Prostate gland (tissue), 2 donors: ENCODE data around the gene PPP4R3A. TPM values are rescaled to one million over a fixed set of nuclear protein-coding genes. Genes with fewer than 3 reads are reported as not detected.

Experiments
- DNase-seq: peaks from one replicate; pipeline ENCODE4 v3.0.0-alpha.2; 2019; ENCODE audit warnings: low spot score
- H3K27ac ChIP-seq, 2 donors: fragments of 200-600 bp; sonication (generic); 2 replicates each; pipeline ENCODE4 v1.5.1; 2017 to 2019
- H3K27me3 ChIP-seq: fragments of 200-600 bp; sonication (generic); replicated peaks from 2 replicates; pipeline ENCODE4 v1.5.1; 2019; ENCODE audit not compliant: insufficient read depth
- H3K36me3 ChIP-seq, 2 donors: fragments of 200-600 bp; sonication (generic); 1 replicate in 1 of 2; 2 replicates in 1 of 2; pipeline versions ENCODE4 v1.5.1 to v1.8.1; 2017 to 2019
- H3K4me1 ChIP-seq: fragments of 200-600 bp; sonication (generic); replicated peaks from 2 replicates; pipeline ENCODE4 v1.5.1; 2019
- H3K4me3 ChIP-seq, 2 donors: fragments of 200-600 bp; sonication (generic); 2 replicates each; pipeline ENCODE4 v1.5.1; 2017 to 2019
- H3K9me3 ChIP-seq: fragments of 200-600 bp; sonication (generic); 2 replicates; pipeline ENCODE4 v1.5.1; 2017
- CTCF ChIP-seq, 4 experiments: fragments of 200-600 bp in 2 of 4; fragments of 450-650 bp in 2 of 4; sonication (generic) in 2 of 4; IDR thresholded peaks; 1 replicate in 3 of 4; 2 replicates in 1 of 4; pipeline ENCODE4 v1.5.1; 2016 to 2019; ENCODE audit warnings: antibody characterized with exemption in 4 of 4, mild to moderate bottlenecking in 2 of 4, moderate library complexity in 2 of 4
- POLR2A ChIP-seq: fragments of 450-650 bp; IDR thresholded peaks from one replicate; pipeline ENCODE4 v1.6.1; 2016; ENCODE audit warnings: antibody characterized with exemption, mild to moderate bottlenecking
- POLR2AphosphoS5 ChIP-seq: sonication (generic); formaldehyde crosslinking; IDR thresholded peaks from one replicate; pipeline ENCODE4 v1.6.1; 2017; ENCODE audit warnings: antibody characterized with exemption
- WGBS: methylation state at CpG from one replicate; pipeline ENCODE4 v1.1.5; 2018; 5-methylcytosine and 5-hydroxymethylcytosine counted together
- intact Hi-C: fragments of 100-400 bp; cut with DNase I; formaldehyde crosslinking; loops from one replicate; pipeline ENCODE4 v1.14.2; 2022
- total RNA-seq, 2 donors: library from RNA; depleted of rRNA; stranded (reverse); fragments of >200 nt; gene quantifications; one replicate each; pipeline ENCODE4 v1.1.0, GENCODE V29; 2016

Gene PPP4R3A
- total RNA-seq, 2 donors from 2014 or later: 63.4 to 97.2 TPM

GRCh38 chr14:91415794-91416743, 94.0 kb downstream of the PPP4R3A start:
- peaks cover 7% of the 10 kb centered on the region for H3K4me1 ChIP-seq
- TF ChIP-seq CTCF (IDR thresholded peaks at IDR 0.05) (peak in 1 of 4 experiments; percentile 8), POLR2AphosphoS5 (peak; percentile 37), POLR2A (peak; percentile 6)
- H3K9me3 ChIP-seq: no peaks in the 10 kb centered on the region
- no peaks in the 10 kb centered on the region for H3K36me3 ChIP-seq
- peak overlapping the region; percentile 75 to 79 for H3K27ac ChIP-seq
- WGBS: 36% methylated on average over 18 of the region's 18 CpGs
- DNase-seq: peak; percentile 41
- intact Hi-C loops: no loop called here
- H3K27me3 ChIP-seq: no peaks in the 10 kb centered on the region
- peak overlapping the region; percentile 61 to 65 for H3K4me3 ChIP-seq

- intact Hi-C loops: no loop called here
- TF ChIP-seq POLR2A (no peak), CTCF (IDR thresholded peaks at IDR 0.05) (no peak), POLR2AphosphoS5 (no peak)
- Histone ChIP-seq H3K27me3 (no peaks in the 10 kb centered on the region), H3K36me3 (no peaks in the 10 kb centered on the region), H3K27ac (peak overlapping the region in 1 of 2 donors; percentile 21), H3K9me3 (no peaks in the 10 kb centered on the region), H3K4me3 (no peak overlapping the region), H3K4me1 (peaks cover 7% of the 10 kb centered on the region)
- 94% methylated on average over 3 of the region's 3 CpGs for WGBS
- no peak for DNase-seq
Measured at GRCh38 chr14:91414475-91414833, 95.7 kb downstream of the PPP4R3A start.

- peak overlapping the region in 1 of 2 donors; percentile 11 for H3K27ac ChIP-seq
- peaks cover 7% of the 10 kb centered on the region for H3K4me1 ChIP-seq
- 54% methylated on average over 11 of the region's 11 CpGs for WGBS
- TF ChIP-seq CTCF (IDR thresholded peaks at IDR 0.05) (no peak), POLR2AphosphoS5 (peak; percentile 26)
- H3K4me3 ChIP-seq: no peak overlapping the region
- no peaks in the 10 kb centered on the region for H3K27me3 ChIP-seq
- no peaks in the 10 kb centered on the region for H3K9me3 ChIP-seq
- DNase-seq: peak; percentile 72
- H3K36me3 ChIP-seq: no peaks in the 10 kb centered on the region
- intact Hi-C loops: no loop called here
Measured at GRCh38 chr14:91413547-91414474, 96.3 kb downstream of the PPP4R3A start.

GRCh38 chr14:91412939-91413338, 97.2 kb downstream of the PPP4R3A start:
- 87% methylated on average over 5 of the region's 5 CpGs for WGBS
- intact Hi-C loops: no loop called here
- DNase-seq: no peak
- TF ChIP-seq POLR2AphosphoS5: no peak
- TF ChIP-seq POLR2A: no peak
- TF ChIP-seq CTCF (IDR thresholded peaks at IDR 0.05): no peak
- no peaks in the 10 kb centered on the region for H3K27me3 ChIP-seq
- no peak overlapping the region for H3K4me3 ChIP-seq
- no peaks in the 10 kb centered on the region for H3K36me3 ChIP-seq
- peaks cover 2% of the 10 kb centered on the region for H3K4me1 ChIP-seq
- no peak overlapping the region for H3K27ac ChIP-seq
- H3K9me3 ChIP-seq: no peaks in the 10 kb centered on the region
